Measurements from ENCODE around the gene SYTL3.

Gene SYTL3

DNA sequence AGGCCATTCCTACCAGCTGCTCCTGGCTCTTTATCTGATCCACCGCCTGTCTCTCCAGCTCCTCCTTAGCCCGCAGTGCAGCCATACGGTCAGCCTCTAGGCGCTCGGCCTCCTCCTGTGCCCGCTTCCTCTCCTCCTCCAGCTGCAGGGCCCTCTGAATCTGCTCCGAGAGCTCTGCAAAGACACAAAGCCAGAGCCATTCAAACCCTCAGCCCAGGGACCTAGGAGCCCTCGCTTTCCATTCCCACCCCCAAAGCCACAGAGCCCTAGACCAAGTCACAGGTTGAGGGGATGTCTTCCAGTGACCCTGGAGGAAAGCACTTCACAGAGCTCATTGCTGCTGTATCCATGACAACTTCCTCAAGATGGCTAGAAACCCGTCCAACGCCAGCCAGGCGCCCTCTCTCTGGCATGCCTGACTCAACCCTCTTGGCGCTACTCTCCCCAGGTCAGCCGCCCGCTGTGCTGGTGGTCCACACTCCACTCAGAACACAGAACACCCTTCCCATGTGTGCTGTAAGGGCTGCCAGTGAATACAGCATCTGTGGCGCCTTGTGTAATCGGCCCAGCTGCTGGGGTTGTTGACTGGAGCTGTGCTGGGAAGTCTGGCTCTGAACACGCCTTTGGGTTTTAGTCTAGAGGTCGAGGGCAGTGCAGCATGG is 120.0 kb downstream of the SYTL3 start:
- DNase-seq (ENCODE audit: extremely low read depth in 1 of 2, low read depth in 1 of 2): no peak

DNA sequence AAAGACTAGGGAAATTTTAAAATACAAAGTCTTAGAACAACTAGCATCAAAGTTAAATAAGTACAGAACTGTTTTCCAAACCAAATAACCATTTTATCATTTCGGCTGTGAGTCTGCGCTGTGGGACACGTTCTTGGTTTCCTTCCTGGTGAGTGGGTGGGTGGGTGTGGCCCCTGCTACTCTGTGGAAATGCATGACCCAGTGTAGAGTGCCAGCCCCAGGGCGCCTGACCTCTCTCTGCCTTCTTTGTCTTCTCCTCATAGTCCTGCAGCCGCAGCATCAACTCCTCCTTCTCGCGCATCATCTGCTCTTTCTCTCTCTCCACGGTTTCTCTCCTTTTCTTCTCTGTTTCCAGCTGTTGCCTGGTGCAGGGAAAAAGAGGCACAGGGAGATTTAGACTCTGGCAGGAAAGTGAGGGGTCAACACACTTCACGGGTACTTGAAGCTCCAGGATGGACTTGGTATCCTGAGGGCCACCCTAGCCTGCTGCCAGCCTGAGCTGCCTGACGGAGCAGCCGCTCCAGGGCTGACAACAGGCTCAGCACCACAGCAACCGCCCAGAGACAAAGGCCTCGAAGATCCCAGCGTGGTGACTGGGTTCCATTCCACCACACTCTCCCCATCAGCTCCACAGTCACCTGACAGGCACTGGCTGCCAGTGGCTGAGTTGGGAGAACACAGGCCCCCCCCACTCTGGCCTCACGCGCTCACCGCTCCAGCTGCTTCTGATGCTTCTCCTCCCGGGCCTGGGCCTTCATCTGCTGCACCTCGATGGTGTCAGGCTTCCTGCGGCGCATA is 120.9 kb downstream of the SYTL3 start:
- no peak for DNase-seq (ENCODE audit: extremely low read depth in 1 of 2, low read depth in 1 of 2)

DNA sequence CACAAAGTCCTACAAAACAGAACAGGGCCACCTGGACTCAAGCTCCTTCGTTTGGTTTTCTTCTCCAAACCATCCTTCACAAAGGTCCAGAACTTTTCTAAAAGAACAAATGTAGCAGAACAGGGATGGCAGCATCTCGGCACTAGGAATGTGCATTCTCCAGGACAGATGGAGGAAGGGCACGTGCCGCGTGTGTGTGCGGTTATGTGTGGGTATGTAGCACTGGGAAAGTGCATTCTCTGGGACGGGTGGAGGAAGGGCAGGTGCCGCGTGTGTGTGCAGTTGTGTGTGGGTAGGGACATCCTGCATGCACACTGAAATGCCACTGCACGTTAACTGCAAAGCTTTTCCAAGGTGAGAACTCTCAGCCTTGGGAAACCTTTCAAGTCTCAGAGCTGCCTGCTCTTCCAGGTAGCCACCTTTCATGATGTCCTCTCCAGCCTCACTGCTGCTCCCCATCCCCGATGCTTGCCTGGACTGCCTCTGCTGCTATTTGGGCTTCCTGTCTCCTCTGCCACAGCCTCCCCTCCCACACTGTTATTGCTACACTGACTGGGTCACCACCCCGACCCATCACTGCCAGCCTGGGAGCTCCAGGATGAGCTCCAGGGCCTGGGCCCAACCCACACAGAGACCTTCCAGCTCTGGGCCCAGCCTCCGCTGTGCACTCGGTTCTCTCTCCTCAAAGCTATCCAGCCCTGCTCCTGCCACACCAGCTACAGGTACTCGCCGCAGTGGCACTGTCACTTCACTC is 121.7 kb downstream of the SYTL3 start:
- no peak for DNase-seq (ENCODE audit: extremely low read depth in 1 of 2, low read depth in 1 of 2)

DNA sequence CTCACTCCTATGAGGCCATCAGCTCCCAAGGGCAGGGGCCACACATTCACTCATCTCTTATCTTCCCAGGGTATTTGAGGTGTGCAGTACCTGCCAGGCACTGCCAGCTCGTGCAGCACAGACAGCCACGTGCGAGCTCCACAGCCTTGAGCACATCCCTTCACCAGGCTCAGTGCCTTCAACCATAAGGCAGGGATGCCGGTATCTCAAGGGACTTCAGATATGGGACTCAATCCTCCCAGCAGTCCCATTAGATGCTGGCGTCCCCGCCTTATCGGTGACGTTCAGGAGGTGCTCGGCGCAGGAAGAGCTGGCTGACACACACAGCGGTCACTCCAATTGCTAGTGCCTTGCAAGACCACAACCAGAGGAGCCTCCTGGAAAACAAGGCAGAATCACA is 122.3 kb downstream of the SYTL3 start:
- DNase-seq (ENCODE audit: extremely low read depth in 1 of 2, low read depth in 1 of 2): no peak

DNA sequence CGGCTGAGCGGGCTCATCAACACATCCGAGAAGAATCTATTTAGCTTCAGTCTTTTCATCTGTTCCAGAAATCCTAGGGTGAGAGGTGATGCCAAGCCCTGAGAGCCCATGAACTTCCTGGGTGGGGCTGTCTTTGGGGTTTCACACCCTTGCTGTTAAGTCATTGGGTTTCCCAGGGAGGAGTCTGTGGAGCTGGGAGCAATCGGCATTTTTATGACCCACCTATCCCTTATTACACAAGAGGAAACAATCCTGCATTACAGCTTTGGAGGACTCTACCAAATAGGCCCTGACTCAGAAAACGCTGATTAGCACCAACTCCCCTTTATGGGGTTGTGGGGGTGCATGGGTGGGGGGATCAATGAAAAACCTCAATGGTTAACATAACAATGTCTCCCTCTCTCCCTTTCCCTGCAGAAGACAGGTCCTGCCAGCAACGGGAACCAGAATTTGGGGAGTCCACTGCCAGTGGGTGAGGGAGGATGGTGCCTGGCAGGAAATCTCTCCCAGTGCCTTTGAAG is 123.1 kb downstream of the SYTL3 start:
- DNase-seq (ENCODE audit: extremely low read depth in 1 of 2, low read depth in 1 of 2): no peak

DNA sequence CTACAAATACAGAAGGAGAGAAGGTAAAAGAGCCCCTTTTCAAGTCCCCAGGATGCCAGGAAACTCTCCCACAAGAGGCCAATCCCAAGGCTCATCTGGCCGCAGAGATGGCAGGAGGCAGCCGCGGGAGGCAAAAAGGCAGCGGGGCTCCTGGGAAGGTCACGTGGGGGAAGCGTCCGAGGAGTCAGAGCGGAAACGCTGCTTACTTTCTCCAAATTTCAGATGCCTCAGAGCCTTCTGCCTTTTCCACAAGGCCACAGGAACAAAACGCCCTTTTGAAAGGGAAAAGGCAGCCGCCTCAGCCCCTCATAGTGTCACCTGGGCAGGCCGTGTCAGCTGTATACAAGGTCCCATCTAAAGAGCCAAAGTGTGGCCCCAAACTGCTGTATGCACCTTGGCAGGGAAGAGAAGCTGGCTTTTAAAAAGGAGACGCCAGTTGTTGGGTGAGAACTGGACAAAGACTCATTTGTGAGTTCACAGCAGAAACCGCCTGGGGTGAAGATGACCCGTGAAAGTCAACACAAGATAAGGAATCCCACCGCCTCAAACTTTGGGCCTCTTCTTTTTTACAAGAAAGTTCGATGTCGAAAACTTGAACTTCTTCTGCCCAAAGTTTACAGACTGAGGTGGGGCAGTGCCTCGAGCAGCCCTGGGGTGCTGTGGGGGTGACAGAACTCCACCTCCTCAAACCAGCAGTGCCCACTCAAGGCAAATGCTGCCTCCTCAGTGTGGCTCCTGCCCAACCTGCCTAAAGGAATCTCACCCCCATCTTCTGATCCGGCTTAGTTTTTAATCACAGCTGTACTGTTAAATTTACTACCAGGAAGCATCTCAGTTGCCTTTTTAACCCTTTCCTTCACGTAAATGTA is 124.0 kb downstream of the SYTL3 start:
- no peak for DNase-seq (ENCODE audit: extremely low read depth in 1 of 2, low read depth in 1 of 2)

DNA sequence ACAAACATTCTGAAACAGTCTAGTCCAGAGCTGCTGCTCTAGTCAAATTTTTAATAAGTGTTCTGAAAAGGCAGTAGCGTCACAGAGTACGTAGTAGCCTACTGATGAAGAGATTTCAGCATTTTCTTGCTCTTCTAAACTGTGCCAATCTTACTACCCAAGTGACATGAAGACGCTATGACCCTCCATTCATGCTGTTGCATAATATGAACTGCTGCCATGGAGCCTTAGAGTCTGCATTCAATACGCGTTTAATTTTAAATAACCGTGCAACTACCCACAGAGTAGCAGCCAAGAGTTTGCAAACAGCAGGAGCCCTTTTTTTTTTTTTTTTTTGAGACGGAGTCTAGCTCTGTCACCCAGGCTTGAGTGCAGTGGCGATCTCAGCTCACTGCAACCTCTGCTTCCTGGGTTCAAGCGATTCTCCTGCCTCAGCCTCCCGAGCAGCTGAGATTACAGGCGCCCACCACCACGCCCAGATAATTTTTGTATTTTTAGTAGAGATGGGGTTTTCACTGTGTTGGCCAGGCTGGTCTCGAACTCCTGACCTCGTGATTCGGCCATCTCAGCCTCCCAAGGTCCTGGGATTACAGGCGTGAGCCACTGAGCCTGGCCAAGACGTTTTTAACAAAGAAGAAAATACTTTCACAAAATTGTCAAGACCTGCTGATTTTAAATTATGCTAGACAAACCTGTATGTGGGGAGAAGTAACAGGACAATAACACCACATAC is 125.0 kb downstream of the SYTL3 start:
- no peak for DNase-seq (ENCODE audit: extremely low read depth in 1 of 2, low read depth in 1 of 2)

DNA sequence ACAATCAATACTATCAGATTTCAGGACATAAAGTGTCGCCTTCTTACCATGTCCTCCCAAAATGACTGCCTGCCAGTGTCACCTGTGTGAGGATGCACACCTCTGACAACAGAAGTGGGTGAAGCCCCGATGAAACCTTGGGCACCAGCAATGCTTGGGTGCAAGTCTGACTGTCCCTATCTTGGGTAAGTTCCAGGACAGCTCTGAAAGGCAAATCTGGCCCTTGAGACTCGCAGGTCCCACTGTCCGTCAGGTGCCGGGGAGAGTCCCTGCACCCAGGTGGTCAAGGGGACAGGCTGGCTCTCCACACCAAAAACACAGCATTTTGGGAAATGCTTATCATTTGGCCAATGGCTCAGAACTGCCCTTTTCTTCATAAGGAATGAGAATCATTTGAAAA is 126.0 kb downstream of the SYTL3 start:
- DNase-seq (ENCODE audit: extremely low read depth in 1 of 2, low read depth in 1 of 2): no peak

DNA sequence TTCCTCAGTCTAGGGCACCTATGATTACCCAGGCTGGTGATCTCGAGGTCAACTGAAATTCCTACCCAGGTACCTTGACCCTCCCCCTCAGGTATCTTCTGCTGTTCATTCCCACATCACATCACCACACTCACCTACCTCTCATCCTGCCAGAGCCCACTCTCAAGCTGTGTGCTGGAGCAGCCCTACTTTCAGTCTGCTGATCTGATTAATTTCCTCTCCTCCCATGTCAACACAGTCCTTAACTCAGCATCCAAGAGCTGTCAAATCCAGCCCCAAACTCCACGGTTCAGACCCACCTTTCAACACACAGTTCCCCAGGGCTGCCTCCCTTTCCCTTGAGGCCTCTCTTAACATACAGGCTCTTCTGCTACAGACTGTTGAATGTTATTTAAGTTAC is 126.9 kb downstream of the SYTL3 start:
- DNase-seq (ENCODE audit: extremely low read depth in 1 of 2, low read depth in 1 of 2): no peak

DNA sequence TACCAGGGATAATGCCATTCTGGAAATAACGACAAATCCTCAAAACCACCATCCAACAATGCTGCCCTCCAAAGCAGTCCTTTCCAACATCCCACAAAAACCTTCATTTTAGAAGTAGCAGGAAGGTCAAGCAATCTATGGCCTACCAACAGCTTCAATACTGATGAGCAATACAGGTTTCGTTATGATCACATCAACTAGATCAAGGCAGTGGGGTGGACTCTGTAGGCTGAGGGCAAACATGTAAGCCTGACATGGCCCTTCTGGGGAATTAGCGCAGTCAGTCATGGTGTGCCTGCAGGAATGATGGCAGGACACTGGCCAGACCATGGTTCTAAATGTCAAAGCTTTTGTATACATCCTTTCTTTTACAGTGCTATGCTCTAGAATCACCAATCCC is 127.7 kb downstream of the SYTL3 start:
- no peak for DNase-seq (ENCODE audit: extremely low read depth in 1 of 2, low read depth in 1 of 2)

DNA sequence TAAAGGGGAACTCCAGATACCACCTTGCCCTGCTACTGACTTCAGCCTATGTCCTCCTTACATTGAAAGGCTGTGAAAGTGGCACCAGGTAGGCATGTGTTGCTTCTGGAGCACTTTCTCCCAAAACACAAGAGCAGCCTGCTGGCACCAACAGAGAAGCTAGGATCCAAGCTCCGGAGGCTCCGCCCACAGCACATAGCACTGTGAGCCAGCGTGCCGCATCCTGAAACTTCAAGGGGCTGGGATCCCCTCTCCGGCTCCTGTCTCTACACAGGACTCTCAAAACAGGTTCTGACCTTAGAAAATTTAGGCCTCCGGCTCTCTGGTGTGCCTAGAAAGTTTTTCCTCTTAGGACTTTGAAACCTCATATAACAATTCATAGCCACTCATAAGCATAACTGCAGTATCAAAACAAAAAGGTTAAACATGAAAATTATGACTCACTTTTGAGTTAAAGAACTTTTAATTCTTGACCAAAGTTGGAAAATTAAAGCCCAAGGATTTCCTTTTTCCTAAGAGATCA is 128.2 kb downstream of the SYTL3 start:
- no peak for DNase-seq (ENCODE audit: extremely low read depth in 1 of 2, low read depth in 1 of 2)

DNA sequence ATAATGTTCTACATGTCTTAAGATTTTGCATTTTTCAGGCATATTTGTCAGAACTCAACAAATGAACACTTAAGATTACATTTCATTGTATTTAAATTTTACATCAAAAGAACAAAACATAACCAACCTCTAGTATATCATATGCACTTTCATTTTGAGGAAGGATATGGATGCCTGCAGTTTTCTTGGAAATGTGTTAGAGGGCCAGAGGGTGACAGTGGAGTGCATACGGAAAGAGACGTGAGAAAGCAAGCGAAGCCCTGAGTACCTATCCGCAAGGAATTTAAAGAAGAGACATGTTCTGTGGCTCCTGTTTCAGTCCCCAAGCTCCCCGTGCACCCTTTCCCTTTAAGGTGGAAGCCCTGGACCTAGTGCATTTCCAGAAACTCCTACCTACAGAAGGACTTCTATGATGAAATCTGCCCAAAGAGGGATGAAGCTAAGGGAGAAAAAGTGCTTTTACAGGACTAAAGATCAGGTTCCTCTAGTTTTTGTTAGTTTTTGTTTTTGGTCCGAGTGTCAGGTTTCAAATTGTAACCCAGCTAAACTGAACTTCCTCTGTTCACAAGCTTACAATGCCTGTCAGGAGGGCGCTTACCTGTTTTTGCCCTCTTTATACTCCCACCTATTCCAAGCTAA is 130.5 kb downstream of the SYTL3 start:
- DNase-seq (ENCODE audit: extremely low read depth in 1 of 2, low read depth in 1 of 2): no peak

DNA sequence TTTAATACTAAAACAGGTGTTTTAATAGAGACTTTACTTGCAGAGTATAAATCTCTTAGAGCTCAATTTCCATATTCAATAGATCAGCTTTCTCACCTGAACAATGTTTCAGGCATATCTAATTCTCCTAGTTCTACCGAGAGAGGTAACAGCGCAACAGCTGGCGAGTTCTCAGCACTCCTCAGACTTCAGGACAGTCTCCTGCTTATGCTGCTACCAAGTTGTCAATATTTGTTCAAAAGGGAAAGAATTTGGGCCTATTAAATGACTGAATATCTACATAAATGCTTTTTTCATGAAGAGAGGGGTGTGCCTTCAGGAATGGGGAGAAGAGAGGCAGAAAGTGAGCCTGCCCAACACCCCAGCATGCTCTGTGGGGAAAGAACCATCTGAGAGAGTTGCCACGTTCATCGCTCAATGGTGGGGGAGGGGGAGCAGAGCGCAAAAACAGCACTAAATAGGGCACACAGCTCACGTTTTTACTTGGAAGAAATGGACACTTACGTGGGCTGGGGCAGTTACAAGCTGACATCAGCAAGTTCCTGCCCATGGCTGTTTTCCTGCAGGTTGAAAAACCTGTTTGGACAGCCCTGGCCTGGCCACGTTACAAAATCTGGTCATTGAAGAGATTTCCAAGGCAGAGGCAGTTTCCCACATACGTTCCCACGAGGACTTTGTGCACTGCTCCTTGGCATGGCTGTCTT is 131.3 kb downstream of the SYTL3 start:
- no peak for DNase-seq (ENCODE audit: extremely low read depth in 1 of 2, low read depth in 1 of 2)

DNA sequence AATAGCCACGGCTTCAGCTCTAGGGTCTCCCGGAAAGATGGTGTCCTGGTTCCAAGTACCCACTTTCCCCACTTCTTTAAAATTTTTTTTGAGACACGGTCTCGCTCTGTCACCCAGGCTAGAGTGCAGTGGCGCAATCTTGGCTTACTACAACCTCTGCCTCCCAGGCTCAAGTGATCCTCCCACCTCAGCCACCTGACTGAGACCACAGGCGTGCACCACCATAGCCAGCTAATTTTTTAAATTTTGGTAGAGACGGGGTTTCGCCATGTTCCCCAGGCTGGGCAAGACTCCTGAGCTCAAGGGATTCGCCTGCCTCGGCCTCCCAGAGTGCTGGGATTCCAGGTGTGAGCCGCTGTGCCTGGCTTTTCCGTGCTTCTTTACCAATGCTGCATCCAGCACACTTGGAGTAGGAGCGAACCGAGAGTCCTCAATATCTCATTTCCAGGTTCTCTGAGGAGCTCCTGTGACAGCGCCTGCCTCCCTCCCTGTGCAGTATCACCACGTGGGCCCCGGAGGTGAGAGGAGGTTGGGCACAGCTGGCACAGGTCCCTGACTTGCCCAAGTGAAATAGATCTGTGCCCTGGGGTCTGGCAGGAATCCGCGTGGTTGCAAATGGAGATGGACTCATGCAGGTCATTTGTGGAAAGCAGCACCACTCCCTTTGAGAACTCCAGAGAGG is 132.0 kb downstream of the SYTL3 start:
- no peak for DNase-seq (ENCODE audit: extremely low read depth in 1 of 2, low read depth in 1 of 2)

DNA sequence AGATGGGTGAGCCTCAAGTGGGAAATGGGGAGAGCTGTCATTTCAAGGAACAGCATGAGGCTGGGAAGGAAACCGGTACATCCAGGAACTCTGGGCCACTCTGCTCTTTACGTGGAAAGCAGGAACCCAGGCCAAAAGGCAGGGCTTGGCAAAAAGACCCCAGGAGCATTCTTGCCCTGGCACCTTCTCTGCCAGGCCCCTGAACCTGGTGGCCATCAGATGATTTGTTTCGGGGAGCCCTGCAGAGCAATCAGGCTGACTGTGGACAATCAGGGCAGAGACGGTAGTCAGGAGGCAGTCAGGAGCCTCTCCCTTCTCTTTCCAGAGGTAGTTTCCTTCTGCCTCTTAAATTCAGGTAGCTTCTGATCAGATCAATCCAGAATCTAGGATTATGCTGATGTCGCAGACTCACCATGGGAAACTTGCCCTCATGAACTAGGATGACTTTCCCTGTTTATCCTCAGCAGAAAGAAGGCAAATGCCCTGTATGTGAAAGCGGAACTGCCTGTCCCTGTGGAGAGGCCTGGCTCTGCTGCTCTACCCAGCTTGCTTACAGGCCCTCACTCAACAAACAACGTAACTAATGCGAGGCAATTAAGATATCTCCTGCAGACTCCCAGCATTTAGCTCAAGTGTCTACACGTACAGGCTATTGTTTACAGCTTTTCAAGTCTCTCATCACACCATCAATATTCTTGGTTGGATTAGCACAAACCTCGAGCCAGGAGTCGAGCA is 132.7 kb downstream of the SYTL3 start:
- DNase-seq (ENCODE audit: extremely low read depth in 1 of 2, low read depth in 1 of 2): no peak

DNA sequence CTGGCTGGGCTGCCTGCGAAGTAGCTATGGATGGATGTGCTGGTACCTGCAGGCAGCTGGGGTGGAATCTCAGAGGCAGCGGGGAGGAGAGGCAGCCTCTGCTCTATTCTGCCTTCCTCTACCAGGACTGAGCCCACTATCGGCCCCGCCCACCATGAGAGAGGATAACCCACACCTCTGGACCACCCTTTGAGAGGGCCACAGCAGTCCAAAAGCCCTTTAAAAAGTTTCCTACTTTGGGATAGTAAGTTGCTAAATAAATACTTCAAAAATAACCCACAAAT is 133.3 kb downstream of the SYTL3 start:
- no peak for DNase-seq (ENCODE audit: extremely low read depth in 1 of 2, low read depth in 1 of 2)

DNA sequence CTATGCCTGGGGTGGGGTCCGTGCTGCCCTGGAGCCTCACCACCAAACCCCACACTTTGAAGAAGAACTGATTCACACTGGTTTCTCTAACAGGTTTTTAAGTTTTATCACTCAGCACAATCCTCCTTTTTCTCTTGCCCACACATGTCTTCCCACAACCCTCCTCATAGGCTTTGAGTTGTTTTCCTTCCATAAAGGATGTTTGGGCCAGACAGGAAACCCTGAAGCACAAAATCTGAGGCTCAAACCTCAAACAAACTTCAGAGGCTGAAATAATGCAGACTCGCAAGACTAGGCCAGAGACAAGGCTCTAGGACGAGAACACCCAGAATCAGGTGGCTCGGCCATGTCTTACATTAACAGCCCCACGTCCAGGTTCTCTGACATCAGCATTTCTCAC is 134.0 kb downstream of the SYTL3 start:
- DNase-seq (ENCODE audit: extremely low read depth in 1 of 2, low read depth in 1 of 2): no peak

DNA sequence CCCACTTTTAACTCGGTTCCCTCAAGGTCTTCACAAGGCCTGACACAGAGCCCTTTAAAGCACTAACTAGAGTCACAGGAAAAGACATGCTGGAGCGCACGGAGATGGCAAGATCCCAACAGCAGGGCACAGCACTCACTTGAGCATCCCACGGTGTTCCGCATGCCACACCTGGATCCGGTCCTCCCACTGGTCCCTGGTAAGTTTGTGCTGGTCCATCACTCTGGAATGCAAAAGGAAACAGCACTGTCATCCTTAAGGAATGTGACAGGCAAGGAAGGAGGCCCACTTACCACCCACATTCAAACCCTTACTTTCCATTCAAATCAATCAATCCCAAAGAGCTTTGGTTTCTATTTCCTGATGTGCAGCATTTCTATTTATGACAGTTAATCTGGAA is 134.7 kb downstream of the SYTL3 start:
- no peak for DNase-seq (ENCODE audit: extremely low read depth in 1 of 2, low read depth in 1 of 2)

Data from stimulated activated CD8-positive, alpha-beta memory T cell treated with anti-CD3 and anti-CD28 coated beads, Interleukin-7, amount 100 ng/mL, for 48 hours (primary cell).